ENCODE data around the gene TMPRSS6.

TMPRSS6 gene

DNA sequence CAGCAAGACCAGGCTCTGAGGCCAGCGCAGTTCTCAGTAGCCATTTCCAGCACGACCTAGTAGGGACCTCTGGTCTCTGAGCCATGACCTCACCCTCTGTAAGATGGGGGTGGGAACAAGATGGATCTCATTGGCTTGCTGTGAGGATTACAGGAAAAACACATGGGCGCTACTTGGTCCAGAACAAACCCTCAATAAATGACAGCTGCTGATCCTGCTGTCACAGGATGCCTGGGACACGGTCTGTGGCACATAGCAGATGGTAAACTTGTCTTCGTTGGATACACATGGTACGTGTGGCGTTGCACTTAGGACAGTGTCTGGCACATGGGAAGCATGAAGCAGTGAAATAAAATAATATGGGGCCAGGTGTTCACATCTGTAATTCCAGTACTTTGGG is 62.5 kb downstream of the TMPRSS6 start:
- DNase-seq (ENCODE audit: low read depth), result no peak
- H3K4me3 ChIP-seq (ENCODE audit: low read length), result no peak overlapping the region
- TF ChIP-seq, protein P1, sequence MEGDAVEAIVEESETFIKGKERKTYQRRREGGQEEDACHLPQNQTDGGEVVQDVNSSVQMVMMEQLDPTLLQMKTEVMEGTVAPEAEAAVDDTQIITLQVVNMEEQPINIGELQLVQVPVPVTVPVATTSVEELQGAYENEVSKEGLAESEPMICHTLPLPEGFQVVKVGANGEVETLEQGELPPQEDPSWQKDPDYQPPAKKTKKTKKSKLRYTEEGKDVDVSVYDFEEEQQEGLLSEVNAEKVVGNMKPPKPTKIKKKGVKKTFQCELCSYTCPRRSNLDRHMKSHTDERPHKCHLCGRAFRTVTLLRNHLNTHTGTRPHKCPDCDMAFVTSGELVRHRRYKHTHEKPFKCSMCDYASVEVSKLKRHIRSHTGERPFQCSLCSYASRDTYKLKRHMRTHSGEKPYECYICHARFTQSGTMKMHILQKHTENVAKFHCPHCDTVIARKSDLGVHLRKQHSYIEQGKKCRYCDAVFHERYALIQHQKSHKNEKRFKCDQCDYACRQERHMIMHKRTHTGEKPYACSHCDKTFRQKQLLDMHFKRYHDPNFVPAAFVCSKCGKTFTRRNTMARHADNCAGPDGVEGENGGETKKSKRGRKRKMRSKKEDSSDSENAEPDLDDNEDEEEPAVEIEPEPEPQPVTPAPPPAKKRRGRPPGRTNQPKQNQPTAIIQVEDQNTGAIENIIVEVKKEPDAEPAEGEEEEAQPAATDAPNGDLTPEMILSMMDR (conservative IDR thresholded peaks at IDR 0.05; ENCODE audit: low read length), result no peak

GRCh38 chr22:37046589-37046988 is 62.9 kb downstream of the TMPRSS6 start:
- no peak for DNase-seq (ENCODE audit: low read depth)
- TF ChIP-seq, protein P1 (conservative IDR thresholded peaks at IDR 0.05; ENCODE audit: low read length), result no peak
- no peak overlapping the region for H3K4me3 ChIP-seq (ENCODE audit: low read length)

- no peak overlapping the region for H3K4me3 ChIP-seq (ENCODE audit: low read length)
- peak; percentile 66 for DNase-seq (ENCODE audit: low read depth)
- TF ChIP-seq, protein P1 (conservative IDR thresholded peaks at IDR 0.05; ENCODE audit: low read length), result peak; percentile 69
Observed at GRCh38 chr22:37045958-37046357, 63.6 kb downstream of the TMPRSS6 start.

DNA sequence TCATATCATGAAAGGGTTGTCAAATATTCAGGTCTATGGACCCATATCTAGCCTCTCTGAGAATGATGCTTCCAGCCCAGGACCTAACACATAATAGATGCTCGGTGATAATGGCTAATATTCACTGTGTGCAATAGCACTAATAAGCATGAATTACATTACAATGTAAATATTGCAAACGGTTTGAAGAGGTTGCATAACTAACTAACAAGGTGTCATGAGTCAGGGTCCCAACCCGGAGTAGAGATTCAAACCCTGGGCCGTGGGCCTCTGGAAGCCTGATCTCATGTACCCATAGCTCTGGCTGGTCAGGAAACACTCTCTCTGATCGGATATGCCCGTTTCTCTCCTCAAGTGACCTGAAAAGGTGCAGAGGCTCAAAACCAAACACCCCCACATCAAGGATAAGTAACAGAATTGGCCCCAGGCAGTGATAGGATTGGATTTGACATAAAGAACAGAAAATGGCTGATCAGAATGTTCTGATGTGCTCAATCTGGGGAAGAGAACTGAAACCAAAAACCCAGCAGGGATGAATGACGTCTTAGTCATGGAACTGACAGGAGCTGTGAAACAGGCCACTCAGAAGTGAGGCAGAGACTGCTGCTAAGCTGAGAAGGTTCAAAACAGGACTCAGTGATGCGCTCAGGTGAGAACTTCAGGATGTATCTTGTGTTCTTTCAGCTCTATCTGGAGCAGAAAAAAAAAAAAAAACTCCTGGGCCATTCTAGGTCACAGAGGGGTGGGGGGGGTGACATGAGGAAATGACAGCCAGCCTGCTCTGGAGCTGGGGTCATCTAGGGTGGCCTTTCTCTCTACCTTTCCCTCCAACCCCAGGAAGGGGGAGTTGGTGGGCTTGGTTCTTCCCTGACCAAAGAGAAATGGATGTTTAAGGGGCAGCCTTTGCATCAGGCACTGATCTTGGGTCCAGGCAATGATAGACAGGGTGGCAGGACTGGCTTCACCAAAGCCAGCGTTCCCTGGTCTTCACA is 64.6 kb downstream of the TMPRSS6 start:
- H3K4me3 ChIP-seq (ENCODE audit: low read length), result no peak overlapping the region
- DNase-seq (ENCODE audit: low read depth), result no peak
- TF ChIP-seq, protein P1 (conservative IDR thresholded peaks at IDR 0.05; ENCODE audit: low read length), result no peak

DNA sequence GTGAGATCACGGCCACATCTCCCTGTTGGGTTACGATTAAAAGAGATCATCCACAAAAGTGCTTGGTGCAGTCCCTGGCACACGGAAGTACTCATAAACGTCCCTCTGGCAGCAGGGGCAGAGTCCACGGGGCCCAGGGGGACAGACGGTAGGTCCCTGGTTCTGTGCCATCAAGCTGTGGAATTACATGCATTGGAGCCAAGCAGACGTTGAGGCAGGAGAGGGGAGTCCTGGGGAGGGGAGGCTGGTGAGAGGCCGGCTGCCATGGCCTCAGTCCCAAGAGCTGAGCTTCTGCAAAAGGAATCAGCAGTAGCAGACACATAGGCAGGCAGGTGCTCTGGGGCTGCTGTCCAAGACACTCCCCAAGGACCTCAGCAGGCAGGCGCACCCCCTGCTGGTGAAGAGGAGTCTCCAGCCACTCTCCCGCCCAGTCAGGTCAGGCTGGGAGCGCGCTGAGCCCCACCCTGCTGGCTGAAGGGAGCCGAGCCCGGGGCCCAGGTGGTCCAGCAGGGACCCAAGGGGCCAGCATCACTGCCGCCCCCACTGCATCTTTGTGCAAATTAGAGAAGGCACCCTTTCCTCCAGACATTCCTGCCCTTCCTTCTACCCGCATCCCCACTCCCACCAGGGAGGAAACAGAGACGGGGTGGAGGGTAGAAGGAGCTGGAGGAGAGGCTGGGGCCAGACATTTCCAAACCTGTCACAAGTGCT is 65.5 kb downstream of the TMPRSS6 start:
- TF ChIP-seq, protein P1 (conservative IDR thresholded peaks at IDR 0.05; ENCODE audit: low read length), result peak; percentile 51
- DNase-seq (ENCODE audit: low read depth), result peak; percentile 25
- no peak overlapping the region for H3K4me3 ChIP-seq (ENCODE audit: low read length)

DNA sequence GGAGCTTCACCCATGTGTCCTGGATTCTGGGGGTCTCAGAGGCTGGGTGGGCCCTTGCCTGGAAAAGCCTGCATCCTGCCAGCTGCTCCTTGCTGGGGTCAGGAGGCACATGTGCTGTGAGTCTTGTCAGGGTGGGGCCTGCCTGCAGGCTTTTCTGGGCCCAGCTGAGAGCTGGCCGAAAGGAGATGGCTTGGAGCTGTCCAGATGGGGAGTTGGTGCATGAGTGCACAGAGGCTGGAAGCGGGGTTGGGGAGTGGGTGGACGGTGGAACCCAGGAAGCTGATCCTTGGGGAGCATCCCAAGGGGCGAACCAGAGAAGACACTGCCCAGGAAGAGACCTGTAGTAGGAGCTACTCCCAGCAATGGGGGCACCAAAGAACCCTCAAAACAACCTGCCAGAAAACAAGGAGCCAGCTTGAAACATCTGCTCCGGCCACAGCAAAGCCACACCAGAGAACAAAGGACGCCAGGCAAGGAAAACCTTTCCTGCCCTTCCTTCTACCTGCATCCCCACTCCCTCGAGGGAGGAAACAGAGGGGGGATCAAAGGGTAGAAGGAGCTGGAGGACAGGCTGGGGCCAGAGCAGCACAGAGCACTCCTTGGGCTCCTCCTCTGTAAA is 66.2 kb downstream of the TMPRSS6 start:
- TF ChIP-seq, protein P1 (conservative IDR thresholded peaks at IDR 0.05; ENCODE audit: low read length), result no peak
- DNase-seq (ENCODE audit: low read depth), result no peak
- H3K4me3 ChIP-seq (ENCODE audit: low read length), result no peak overlapping the region
